Activated naive CD8-positive, alpha-beta T cell treated with anti-CD3 and anti-CD28 coated beads for 36 hours (primary cell): ENCODE measurements around the gene STIMATE. TPM values are rescaled to one million over a fixed set of nuclear protein-coding genes. Genes with fewer than 3 reads are reported as not detected.
A peak's percentile ranks its signal among the peaks of the same experiment; 100 is the strongest.

ENCODE experiments used
- DNase-seq: peaks from one replicate; pipeline ENCODE4 v3.0.0; 2021
- H3K27ac Mint-ChIP-seq: one replicate; pipeline ENCODE4 v1.8.0; 2022; ENCODE audit warnings: mild to moderate bottlenecking, moderate library complexity, mixed read lengths
- H3K27me3 Mint-ChIP-seq: one replicate; pipeline ENCODE4 v1.8.0; 2022; ENCODE audit warnings: mild to moderate bottlenecking, mixed read lengths
- H3K36me3 Mint-ChIP-seq: one replicate; pipeline ENCODE4 v1.8.0; 2021; ENCODE audit warnings: mild to moderate bottlenecking, mixed read lengths
- H3K4me1 Mint-ChIP-seq: one replicate; pipeline ENCODE4 v1.8.0; 2021; ENCODE audit warnings: mixed read lengths
- H3K4me3 Mint-ChIP-seq: one replicate; pipeline ENCODE4 v1.8.0; 2022; ENCODE audit warnings: mild to moderate bottlenecking, moderate library complexity, mixed read lengths
- H3K9me3 Mint-ChIP-seq: one replicate; pipeline ENCODE4 v1.8.0; 2022; ENCODE audit warnings: mixed read lengths
- total RNA-seq, 2 experiments: library from RNA; stranded (reverse); gene quantifications; one replicate each; pipeline ENCODE4 v1.2.3, GENCODE V29; 2021

STIMATE gene
- total RNA-seq, 2 experiments from 2014 or later, result 23.6 to 30.0 TPM

GRCh38 chr3:52831500-52832301 lies 65.6 kb downstream of the STIMATE start:
- Mint-ChIP-seq H3K4me3 (no peak overlapping the region), H3K4me1 (peaks cover 4% of the 10 kb centered on the region), H3K27me3 (no peaks in the 10 kb centered on the region), H3K36me3 (peaks cover 3% of the 10 kb centered on the region), H3K9me3 (no peaks in the 10 kb centered on the region), H3K27ac (no peak overlapping the region)
- no peak for DNase-seq

- H3K27me3 Mint-ChIP-seq, result no peaks in the 10 kb centered on the region
- no peak within 1 kb of the TSS for H3K27ac Mint-ChIP-seq
- H3K36me3 Mint-ChIP-seq, result peaks cover 2% of the 10 kb centered on the region
- no peak within 1 kb of the TSS for H3K4me3 Mint-ChIP-seq
- H3K9me3 Mint-ChIP-seq, result no peaks in the 10 kb centered on the region
- no peak for DNase-seq
- H3K4me1 Mint-ChIP-seq, result peaks cover 4% of the 10 kb centered on the region
Measured at GRCh38 chr3:52830535-52831258, 66.7 kb downstream of the STIMATE start, which contains the start of gene ITIH4. TSS of gene ITIH4 (minus strand) at chr3:52830672. CDS start at chr3:52830642, 30 bp downstream.

DNA sequence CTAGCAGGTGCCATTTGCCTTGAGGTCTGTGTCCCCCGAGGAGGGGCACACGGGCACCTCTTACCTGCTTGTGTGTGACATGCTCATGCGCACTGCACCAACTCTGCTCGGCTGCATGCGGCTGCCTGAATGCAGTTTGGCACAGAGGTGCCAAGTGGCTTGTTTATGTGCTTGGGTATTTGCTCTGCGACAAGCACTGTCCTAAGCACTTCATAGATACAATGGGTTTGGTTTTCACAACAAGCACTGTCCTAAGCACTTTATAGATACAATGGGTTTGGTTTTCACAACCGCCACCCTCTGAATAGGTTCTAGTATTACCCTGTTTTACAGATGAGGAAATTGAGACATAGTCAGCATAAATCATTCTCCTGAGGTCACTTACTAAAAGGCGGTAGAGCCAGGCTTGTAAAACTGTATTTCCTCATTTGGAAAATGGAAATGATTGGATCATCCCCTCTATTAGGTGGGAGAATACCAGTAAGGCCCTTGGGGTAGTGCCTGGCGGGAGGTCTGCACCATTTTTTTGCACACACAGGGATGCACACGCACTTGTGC lies 67.4 kb downstream of the STIMATE start:
- H3K4me3 Mint-ChIP-seq, result no peak overlapping the region
- peaks cover 4% of the 10 kb centered on the region for H3K4me1 Mint-ChIP-seq
- DNase-seq, result no peak
- H3K36me3 Mint-ChIP-seq, result peaks cover 2% of the 10 kb centered on the region
- no peaks in the 10 kb centered on the region for H3K27me3 Mint-ChIP-seq
- H3K9me3 Mint-ChIP-seq, result no peaks in the 10 kb centered on the region
- no peak overlapping the region for H3K27ac Mint-ChIP-seq

DNA sequence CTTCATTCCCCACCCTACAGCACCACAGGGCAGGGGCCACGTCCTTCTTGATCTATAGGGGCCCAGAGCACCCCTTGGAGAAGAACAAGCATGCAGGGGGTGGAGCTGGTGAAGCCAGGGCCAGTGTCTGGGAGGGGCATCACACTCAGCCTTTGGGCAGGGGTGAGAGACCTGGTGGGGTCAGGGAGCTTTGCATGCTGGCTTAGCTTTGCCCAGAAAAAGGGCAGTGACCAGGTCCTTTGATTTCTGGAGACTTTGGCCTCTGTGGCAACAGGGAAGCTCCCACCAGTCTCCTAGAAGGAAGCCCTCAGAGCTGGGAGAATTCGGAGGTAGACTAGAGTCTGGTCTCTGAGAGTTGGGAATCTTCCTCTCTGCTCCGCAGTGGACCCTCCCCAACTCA lies 67.9 kb downstream of the STIMATE start:
- Mint-ChIP-seq H3K27me3 (no peaks in the 10 kb centered on the region), H3K36me3 (peaks cover 3% of the 10 kb centered on the region), H3K9me3 (no peaks in the 10 kb centered on the region), H3K4me3 (no peak overlapping the region), H3K27ac (no peak overlapping the region), H3K4me1 (peaks cover 4% of the 10 kb centered on the region)
- DNase-seq, result no peak

GRCh38 chr3:52827866-52828376 lies 69.4 kb downstream of the STIMATE start:
- no peak overlapping the region for H3K4me3 Mint-ChIP-seq
- DNase-seq, result no peak
- no peak overlapping the region for H3K27ac Mint-ChIP-seq
- peaks cover 4% of the 10 kb centered on the region for H3K4me1 Mint-ChIP-seq
- H3K27me3 Mint-ChIP-seq, result no peaks in the 10 kb centered on the region
- no peaks in the 10 kb centered on the region for H3K9me3 Mint-ChIP-seq
- peaks cover 3% of the 10 kb centered on the region for H3K36me3 Mint-ChIP-seq

DNA sequence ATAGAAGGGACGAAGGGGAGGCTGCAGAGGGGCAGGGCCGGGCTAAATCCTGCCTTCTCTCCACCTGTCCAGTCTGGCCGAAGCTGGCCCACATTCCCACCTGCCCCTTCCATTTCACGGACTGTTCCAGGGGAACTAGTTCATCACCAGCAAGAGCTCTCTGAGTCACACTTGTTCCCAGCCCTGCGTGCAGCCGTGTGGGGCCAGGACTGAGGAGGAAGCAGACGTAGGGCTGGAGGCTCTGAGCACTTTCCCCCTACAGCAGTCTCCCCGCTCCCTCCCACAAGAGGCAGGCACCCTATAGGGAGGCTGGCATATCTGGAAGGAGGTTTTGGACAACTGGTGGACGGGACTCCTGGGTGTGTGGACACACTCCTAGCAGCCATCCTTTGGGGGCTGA lies 69.9 kb downstream of the STIMATE start:
- Mint-ChIP-seq H3K27ac (no peak overlapping the region), H3K36me3 (peaks cover 3% of the 10 kb centered on the region), H3K9me3 (no peaks in the 10 kb centered on the region)

DNA sequence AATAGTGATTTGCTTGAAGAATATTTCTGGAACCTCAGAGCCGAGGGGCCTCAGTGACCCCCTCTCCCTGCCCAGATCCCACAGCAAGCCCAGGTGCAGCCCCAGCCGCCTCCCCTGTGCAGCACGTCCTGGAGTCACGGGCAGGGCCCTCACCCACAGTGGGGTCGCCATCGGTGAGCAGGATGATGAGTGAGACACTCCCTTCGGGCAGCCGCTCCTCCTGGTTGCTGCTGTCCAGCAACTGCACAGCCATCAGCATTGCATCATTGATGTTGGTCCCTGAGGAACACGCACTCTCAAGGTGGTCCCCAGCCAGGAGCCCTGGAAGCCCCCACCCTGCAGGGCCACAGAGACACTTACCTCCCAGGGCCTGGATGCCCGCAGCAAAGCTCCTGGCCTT lies 73.3 kb downstream of the STIMATE start:
- no peaks in the 10 kb centered on the region for H3K4me1 Mint-ChIP-seq
- H3K27ac Mint-ChIP-seq, result no peak overlapping the region
- no peak for DNase-seq
- no peak overlapping the region for H3K4me3 Mint-ChIP-seq
- H3K36me3 Mint-ChIP-seq, result peaks cover 1% of the 10 kb centered on the region
- no peaks in the 10 kb centered on the region for H3K9me3 Mint-ChIP-seq
- H3K27me3 Mint-ChIP-seq, result no peaks in the 10 kb centered on the region

More for the DNA sequence above, 69.9 kb downstream of the STIMATE start:
- Mint-ChIP-seq H3K4me1 (peaks cover 4% of the 10 kb centered on the region), H3K4me3 (no peak overlapping the region), H3K27me3 (no peaks in the 10 kb centered on the region)
- no peak for DNase-seq

- Mint-ChIP-seq H3K27me3 (no peaks in the 10 kb centered on the region), H3K27ac (no peak overlapping the region), H3K36me3 (peaks cover 1% of the 10 kb centered on the region), H3K4me3 (no peak overlapping the region), H3K4me1 (no peaks in the 10 kb centered on the region), H3K9me3 (no peaks in the 10 kb centered on the region)
- DNase-seq, result no peak
Measured at GRCh38 chr3:52822363-52822762, 75.0 kb downstream of the STIMATE start.

GRCh38 chr3:52820736-52821135 lies 76.6 kb downstream of the STIMATE start:
- Mint-ChIP-seq H3K4me3 (no peak overlapping the region), H3K27me3 (no peaks in the 10 kb centered on the region), H3K9me3 (no peaks in the 10 kb centered on the region), H3K27ac (no peak overlapping the region), H3K4me1 (no peaks in the 10 kb centered on the region), H3K36me3 (peaks cover 1% of the 10 kb centered on the region)
- peak; percentile 28 for DNase-seq

- Mint-ChIP-seq H3K4me1 (no peaks in the 10 kb centered on the region), H3K9me3 (no peaks in the 10 kb centered on the region), H3K4me3 (no peak overlapping the region), H3K36me3 (peaks cover under 1% of the 10 kb centered on the region), H3K27ac (no peak overlapping the region), H3K27me3 (no peaks in the 10 kb centered on the region)
- no peak for DNase-seq
Measured at GRCh38 chr3:52819936-52820335, 77.4 kb downstream of the STIMATE start.

DNA sequence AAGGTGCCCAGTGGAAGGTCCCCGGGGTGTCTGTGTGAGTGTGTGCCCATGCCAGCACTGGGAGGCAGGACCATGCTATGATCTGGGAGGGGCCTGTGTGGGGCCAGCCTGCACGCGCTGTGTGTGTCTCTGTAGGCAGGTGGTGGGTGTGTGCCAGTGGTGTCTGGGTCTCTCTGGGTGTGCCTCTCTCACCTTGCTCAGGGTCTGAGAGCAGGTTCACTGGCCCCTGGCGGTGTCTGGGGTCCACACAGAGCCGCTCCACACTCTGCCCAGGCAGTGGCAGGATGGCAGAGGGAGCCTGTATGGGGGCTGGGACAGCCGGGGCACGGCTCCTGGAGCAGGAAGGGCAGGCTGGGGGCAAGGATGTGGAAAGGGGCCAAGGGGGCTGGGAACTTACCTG lies 79.5 kb downstream of the STIMATE start:
- Mint-ChIP-seq H3K27me3 (no peaks in the 10 kb centered on the region), H3K4me3 (no peak overlapping the region), H3K4me1 (no peaks in the 10 kb centered on the region), H3K36me3 (no peaks in the 10 kb centered on the region), H3K9me3 (no peaks in the 10 kb centered on the region), H3K27ac (no peak overlapping the region)
- DNase-seq, result no peak

DNA sequence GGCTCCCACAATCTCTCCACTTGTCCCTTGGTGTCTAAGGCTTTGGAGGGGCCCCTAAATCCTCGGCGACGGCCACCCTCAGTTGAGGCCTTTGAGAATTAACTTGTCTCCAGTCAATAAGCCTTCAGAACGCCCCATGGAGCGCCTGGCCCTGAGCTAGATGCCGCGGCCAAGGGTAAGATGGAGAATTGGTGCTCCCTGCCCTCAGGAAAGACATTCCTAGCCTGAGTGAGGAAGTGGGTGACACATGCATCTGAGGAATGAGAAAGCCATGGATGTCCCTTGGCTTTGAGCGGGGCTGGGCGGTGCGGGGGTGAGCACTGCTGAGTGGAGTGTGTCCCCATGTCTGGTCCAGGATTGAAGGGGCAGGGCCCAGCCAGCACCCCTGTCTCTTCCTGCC lies 80.1 kb downstream of the STIMATE start:
- no peak overlapping the region for H3K4me3 Mint-ChIP-seq
- H3K9me3 Mint-ChIP-seq, result no peaks in the 10 kb centered on the region
- no peaks in the 10 kb centered on the region for H3K36me3 Mint-ChIP-seq
- H3K4me1 Mint-ChIP-seq, result no peaks in the 10 kb centered on the region
- no peak for DNase-seq
- H3K27ac Mint-ChIP-seq, result no peak overlapping the region
- H3K27me3 Mint-ChIP-seq, result no peaks in the 10 kb centered on the region

- Mint-ChIP-seq H3K9me3 (no peaks in the 10 kb centered on the region), H3K4me3 (no peak overlapping the region), H3K4me1 (no peaks in the 10 kb centered on the region), H3K36me3 (no peaks in the 10 kb centered on the region), H3K27me3 (no peaks in the 10 kb centered on the region), H3K27ac (no peak overlapping the region)
- no peak for DNase-seq
Measured at GRCh38 chr3:52816654-52817053, 80.7 kb downstream of the STIMATE start.

DNA sequence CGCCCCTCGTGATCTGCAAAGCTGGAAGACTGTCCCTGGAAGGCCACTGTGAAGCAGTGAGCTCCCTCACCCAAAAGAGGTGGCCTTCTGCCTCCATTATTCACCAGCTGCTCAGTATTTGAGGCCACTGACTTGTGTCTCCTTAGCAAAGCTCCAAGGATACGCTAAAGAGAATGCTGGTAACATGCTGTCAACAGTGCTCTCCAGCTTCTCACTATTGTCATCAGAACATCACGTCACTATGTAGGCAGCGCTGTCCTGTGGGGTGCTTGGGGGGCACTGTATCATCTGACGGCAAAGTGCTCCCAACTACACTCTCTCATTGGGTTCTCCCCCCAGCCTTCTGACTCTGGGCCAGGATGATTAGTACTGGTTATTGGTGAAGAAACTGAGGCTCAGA lies 81.1 kb downstream of the STIMATE start:
- Mint-ChIP-seq H3K4me1 (no peaks in the 10 kb centered on the region), H3K4me3 (no peak overlapping the region), H3K9me3 (no peaks in the 10 kb centered on the region), H3K27ac (no peak overlapping the region), H3K27me3 (no peaks in the 10 kb centered on the region), H3K36me3 (no peaks in the 10 kb centered on the region)
- no peak for DNase-seq

DNA sequence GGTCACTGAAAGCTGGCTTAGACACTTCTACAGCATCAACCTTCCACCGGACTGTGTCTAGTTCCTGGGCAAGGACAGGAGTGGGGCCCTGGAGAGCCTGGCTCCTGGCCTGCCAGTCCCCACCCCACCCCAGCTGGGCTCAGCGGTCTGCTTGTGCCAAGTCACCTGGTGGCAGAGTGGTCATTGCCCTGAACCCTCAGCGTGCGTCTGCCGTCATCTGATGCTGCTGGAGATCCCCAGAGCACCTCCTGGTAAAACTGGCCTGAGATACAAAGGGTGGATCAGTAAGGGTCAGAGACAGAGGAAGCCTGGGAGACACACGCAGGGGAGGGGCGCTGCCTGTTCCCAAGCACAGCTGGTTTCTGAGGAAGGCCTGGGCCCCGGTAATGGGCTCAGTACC lies 83.5 kb downstream of the STIMATE start:
- Mint-ChIP-seq H3K27me3 (no peaks in the 10 kb centered on the region), H3K4me1 (no peaks in the 10 kb centered on the region), H3K4me3 (no peak overlapping the region), H3K9me3 (no peaks in the 10 kb centered on the region), H3K27ac (no peak overlapping the region), H3K36me3 (no peaks in the 10 kb centered on the region)
- DNase-seq, result no peak
